GF-D8 (cell line): ENCODE measurements around the gene FBXO36.

Experiments
- DNase-seq: peaks from one replicate; lab custom pipeline; 2025; lab: John Stamatoyannopoulos, UW

FBXO36 gene

GRCh38 chr2:230050136-230050535 lies 127.8 kb downstream of the FBXO36 start:
- DNase-seq: no peak

GRCh38 chr2:230052299-230052698 lies 130.0 kb downstream of the FBXO36 start:
- DNase-seq: no peak

GRCh38 chr2:230053753-230054478 lies 131.6 kb downstream of the FBXO36 start:
- DNase-seq: no peak

- no peak for DNase-seq
Observed at GRCh38 chr2:230060672-230061293, 138.5 kb downstream of the FBXO36 start.
